Vagina (tissue), 2 donors: ENCODE data around the gene ANXA2R. TPM values are rescaled to one million over a fixed set of nuclear protein-coding genes. Genes with fewer than 3 reads are reported as not detected.

Experiments
- DNase-seq, 2 donors: peaks; one replicate each; pipeline ENCODE4 v3.0.0-alpha.2; 2017; ENCODE audit errors: extremely low spot score in 2 of 2
- H3K27ac ChIP-seq: fragments of 200-600 bp; sonication (generic); one replicate; pipeline ENCODE4 v1.5.1; 2019
- H3K27me3 ChIP-seq: fragments of 200-600 bp; sonication (generic); one replicate; pipeline ENCODE4 v1.5.1; 2019
- H3K36me3 ChIP-seq, 2 donors: fragments of 200-600 bp; sonication (generic); one replicate each; pipeline ENCODE4 v1.5.1; 2017 to 2019
- H3K4me1 ChIP-seq: fragments of 200-600 bp; sonication (generic); one replicate; pipeline ENCODE4 v1.5.1; 2019
- H3K4me3 ChIP-seq, 2 donors: fragments of 200-600 bp; sonication (generic); 1 replicate in 1 of 2; 2 replicates in 1 of 2; pipeline ENCODE4 v1.5.1; 2016 to 2019
- H3K9me3 ChIP-seq: fragments of 200-600 bp; sonication (generic); one replicate; pipeline ENCODE4 v1.5.1; 2019
- CTCF ChIP-seq, 3 experiments: fragments of 450-650 bp in 2 of 3; fragments of 200-600 bp in 1 of 3; sonication (generic) in 1 of 3; IDR thresholded peaks; one replicate each; pipeline ENCODE4 v1.5.1; 2017 to 2019; ENCODE audit warnings: antibody characterized with exemption in 3 of 3, mild to moderate bottlenecking in 2 of 3, moderate library complexity in 2 of 3
- POLR2A ChIP-seq, 2 donors: fragments of 450-650 bp; IDR thresholded peaks; one replicate each; pipeline ENCODE4 v1.6.1; 2017; ENCODE audit warnings: antibody characterized with exemption in 2 of 2, mild to moderate bottlenecking in 2 of 2, moderate library complexity in 2 of 2
- POLR2AphosphoS5 ChIP-seq, 2 donors: sonication (generic); formaldehyde crosslinking; IDR thresholded peaks; one replicate each; pipeline ENCODE4 v1.9.0; 2017; ENCODE audit warnings: antibody characterized with exemption in 2 of 2, mild to moderate bottlenecking in 2 of 2, low read depth in 1 of 2; ENCODE audit not compliant: insufficient read depth in 1 of 2
- intact Hi-C: fragments of 100-400 bp; cut with DNase I; formaldehyde crosslinking; loops from one replicate; pipeline ENCODE4 v1.15.1; 2023
- total RNA-seq: library from RNA; depleted of rRNA; stranded (reverse); fragments of >200 nt; gene quantifications from one replicate; pipeline ENCODE4 v1.2.3, GENCODE V29; 2016

ANXA2R gene
- total RNA-seq, 1 donor from 2014 or later: 10.6 TPM

GRCh38 chr5:43042626-43043399, 2.7 kb upstream of the ANXA2R start:
- intact Hi-C loops: loop anchor here (1.0 to 5.0 kb wide), 4 partner anchors 22 to 136 kb away; no protein-coding TSS in a partner anchor
- H3K36me3 ChIP-seq: no peaks in the 10 kb centered on the region
- H3K4me3 ChIP-seq: peak overlapping the region; percentile 49 to 58
- no peaks in the 10 kb centered on the region for H3K27me3 ChIP-seq
- TF ChIP-seq POLR2AphosphoS5 (IDR thresholded peaks at IDR 0.05; ENCODE audit: insufficient read depth in 1 of 2, low read depth in 1 of 2) (peak in 1 of 2 donors; percentile 80), POLR2A (IDR thresholded peaks at IDR 0.05) (peak in 1 of 2 donors; percentile 4), CTCF (IDR thresholded peaks at IDR 0.05) (peak in 2 of 3 experiments; percentile 21 to 32)
- H3K4me1 ChIP-seq: peaks cover 11% of the 10 kb centered on the region
- H3K9me3 ChIP-seq: no peaks in the 10 kb centered on the region
- peak overlapping the region; percentile 83 for H3K27ac ChIP-seq
- DNase-seq: no peak

- Histone ChIP-seq H3K36me3 (no peaks in the 10 kb centered on the region), H3K4me3 (peak overlapping the region; percentile 49 to 58), H3K9me3 (no peaks in the 10 kb centered on the region), H3K27me3 (no peaks in the 10 kb centered on the region), H3K27ac (peak overlapping the region; percentile 83), H3K4me1 (peaks cover 9% of the 10 kb centered on the region)
- TF ChIP-seq POLR2A (IDR thresholded peaks at IDR 0.05) (no peak), POLR2AphosphoS5 (IDR thresholded peaks at IDR 0.05; ENCODE audit: insufficient read depth in 1 of 2, low read depth in 1 of 2) (peak in 1 of 2 donors; percentile 61)
- intact Hi-C loops: loop anchor here (1.0 to 5.0 kb wide), 4 partner anchors 23 to 135 kb away; no protein-coding TSS in a partner anchor
- DNase-seq: no peak
These were observed 2.1 kb upstream of the ANXA2R start for GRCh38 chr5:43042176-43042625.

GRCh38 chr5:43041669-43042175, 1.6 kb upstream of the ANXA2R start:
- H3K36me3 ChIP-seq: no peaks in the 10 kb centered on the region
- TF ChIP-seq POLR2A (IDR thresholded peaks at IDR 0.05) (no peak), CTCF (IDR thresholded peaks at IDR 0.05) (no peak), POLR2AphosphoS5 (IDR thresholded peaks at IDR 0.05; ENCODE audit: insufficient read depth in 1 of 2, low read depth in 1 of 2) (no peak)
- intact Hi-C loops: loop anchor here (1.0 to 5.0 kb wide), 5 partner anchors 23 to 134 kb away; no protein-coding TSS in a partner anchor
- peaks cover 9% of the 10 kb centered on the region for H3K4me1 ChIP-seq
- H3K27me3 ChIP-seq: no peaks in the 10 kb centered on the region
- H3K27ac ChIP-seq: peak overlapping the region; percentile 83
- no peak for DNase-seq
- H3K4me3 ChIP-seq: peak overlapping the region; percentile 49 to 58
- no peaks in the 10 kb centered on the region for H3K9me3 ChIP-seq

GRCh38 chr5:43041110-43041668, 1.1 kb upstream of the ANXA2R start:
- Histone ChIP-seq H3K36me3 (no peaks in the 10 kb centered on the region), H3K9me3 (no peaks in the 10 kb centered on the region), H3K4me3 (peak overlapping the region; percentile 49 to 58), H3K27me3 (no peaks in the 10 kb centered on the region), H3K27ac (peak overlapping the region; percentile 83), H3K4me1 (peaks cover 9% of the 10 kb centered on the region)
- no peak for DNase-seq
- intact Hi-C loops: loop anchor here (2.0 to 5.0 kb wide), 4 partner anchors 22 to 134 kb away; no protein-coding TSS in a partner anchor
- no peak for TF ChIP-seq POLR2A (IDR thresholded peaks at IDR 0.05)
- TF ChIP-seq POLR2AphosphoS5 (IDR thresholded peaks at IDR 0.05; ENCODE audit: insufficient read depth in 1 of 2, low read depth in 1 of 2): no peak

GRCh38 chr5:43039471-43040286, 440 bp downstream of the ANXA2R start:
- H3K4me1 ChIP-seq: peaks cover 1% of the 10 kb centered on the region
- intact Hi-C loops: loop anchor here (2.0 to 5.0 kb wide), 5 partner anchors 21 to 132 kb away; no protein-coding TSS in a partner anchor
- DNase-seq: no peak

More at GRCh38 chr5:43039471-43040286, 440 bp downstream of the ANXA2R start:
- H3K27me3 ChIP-seq: no peaks in the 10 kb centered on the region
- peak overlapping the region; percentile 49 to 58 for H3K4me3 ChIP-seq
- H3K9me3 ChIP-seq: no peaks in the 10 kb centered on the region
- TF ChIP-seq POLR2A (IDR thresholded peaks at IDR 0.05) (no peak), POLR2AphosphoS5 (IDR thresholded peaks at IDR 0.05; ENCODE audit: insufficient read depth in 1 of 2, low read depth in 1 of 2) (peak in 1 of 2 donors; percentile 41), CTCF (IDR thresholded peaks at IDR 0.05) (no peak)
- no peaks in the 10 kb centered on the region for H3K36me3 ChIP-seq
- peak overlapping the region; percentile 83 for H3K27ac ChIP-seq
